K562 (cell line): Measurements from ENCODE around the gene HIGD1C. TPM values are rescaled to one million over a fixed set of nuclear protein-coding genes. Genes with fewer than 3 reads are reported as not detected.

Experiments used
- ARID2 ChIP-seq: fragments of 450-650 bp; IDR thresholded peaks from 2 replicates; pipeline ENCODE4 v1.6.1; 2017; ENCODE audit warnings: antibody characterized with exemption, mild to moderate bottlenecking
- CBX5 ChIP-seq: IDR thresholded peaks from 2 replicates; pipeline ENCODE4 v1.6.1; 2014; ENCODE audit warnings: low read depth, borderline replicate concordance
- CHD2 ChIP-seq: IDR thresholded peaks from 2 replicates; pipeline ENCODE4 v1.6.1; 2011; ENCODE audit warnings: low read depth, low read length
- GABPA ChIP-seq: fragments of 200-800 bp; sonication (Bioruptor generic); conservative IDR thresholded peaks from 2 replicates; pipeline ENCODE4 v1.6.1; 2016; ENCODE audit warnings: low read depth, missing genetic modification characterization, missing compliant biosample characterization
- HLTF ChIP-seq: fragments of 450-650 bp; IDR thresholded peaks from 2 replicates; pipeline ENCODE4 v1.6.1; 2016
- TEAD4 ChIP-seq, 2 experiments: sonication (generic) in 1 of 2; formaldehyde crosslinking in 1 of 2; IDR thresholded peaks; 2 replicates each; pipeline versions ENCODE4 v1.6.1 to v1.8.0; 2012 to 2022; ENCODE audit warnings: borderline replicate concordance in 1 of 2, inconsistent platforms in 1 of 2, low read length in 1 of 2, mild to moderate bottlenecking in 1 of 2, missing genetic modification reagents in 1 of 2
- TRIM28 ChIP-seq: fragments of 450-650 bp; IDR thresholded peaks from 2 replicates; pipeline ENCODE4 v1.6.1; 2017
- ZFP36 ChIP-seq: fragments of 150-350 bp; IDR thresholded peaks from 2 replicates; pipeline ENCODE4 v1.6.1; 2018; ENCODE audit warnings: low read length, low read depth; ENCODE audit not compliant: partially characterized antibody
- ZNF280A ChIP-seq: fragments of 450-650 bp; IDR thresholded peaks from 2 replicates; pipeline ENCODE4 v1.6.1; 2018; ENCODE audit warnings: mild to moderate bottlenecking, low read depth; ENCODE audit not compliant: partially characterized antibody
- ZNF280B ChIP-seq: fragments of 250-450 bp; sonication (Bioruptor Pico); IDR thresholded peaks from 2 replicates; pipeline ENCODE4 v1.5.1; 2021; ENCODE audit warnings: mild to moderate bottlenecking
- polyA plus RNA-seq, 8 experiments: library from polyadenylated mRNA; depleted of rRNA in 4 of 8; stranded (reverse) in 5 of 8; unstranded in 3 of 8; fragments of >200 nt; fragmentation: Nextera tagmentation in 2 of 8; fragmentation: Illumina TruSeq in 1 of 8; extraction: Ambion mirVana in 2 of 8; extraction: Trizol in 1 of 8; gene quantifications; 2 replicates each; pipeline versions ENCODE4 v1.2.1 to v1.2.3, GENCODE V29; 2011 to 2014; ENCODE audit warnings: inconsistent platforms in 1 of 8, missing spikeins in 1 of 8
- total RNA-seq, 7 experiments: library from RNA; depleted of rRNA in 6 of 7; stranded (reverse); fragments of >200 nt in 6 of 7; fragmentation: Illumina TruSeq in 2 of 7; extraction: Trizol in 2 of 7; gene quantifications; 2 replicates each; pipeline versions ENCODE4 v1.2.1 to v1.2.3, GENCODE V29; 2011 to 2021; ENCODE audit warnings: low replicate concordance in 1 of 7
- TF ChIP-seq, protein P1 (sequence below): fragments of 150-350 bp; IDR thresholded peaks from 2 replicates; pipeline ENCODE4 v1.6.1; 2014; ENCODE audit warnings: low read depth, mild to moderate bottlenecking, low read length, borderline replicate concordance

HIGD1C gene
- total and polyA plus RNA-seq, 9 of the 15 experiments (the other 6 are each of a cell fraction or from before 2014, with no cell fraction given), result not detected

DNA sequence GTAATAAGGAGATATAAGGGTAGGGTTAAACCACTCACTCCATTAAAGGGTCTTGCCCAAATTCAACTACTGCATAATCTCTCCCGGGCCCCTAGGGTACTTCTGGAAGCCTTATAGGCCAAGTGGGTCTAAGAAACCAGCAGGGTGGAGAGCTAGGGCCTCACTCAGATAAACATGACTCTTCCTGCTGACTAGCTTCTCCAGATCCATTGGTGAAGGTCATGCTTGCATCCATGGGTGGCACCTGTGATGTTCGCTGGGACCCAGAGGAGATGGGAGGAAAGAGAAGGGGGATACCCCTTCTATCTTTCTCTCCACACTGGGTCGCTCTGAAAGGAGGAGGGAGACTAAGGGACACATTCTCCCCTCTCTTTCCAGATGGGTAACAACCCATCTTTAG, 36.1 kb upstream of the HIGD1C start (continued):
- TF ChIP-seq, protein P1, sequence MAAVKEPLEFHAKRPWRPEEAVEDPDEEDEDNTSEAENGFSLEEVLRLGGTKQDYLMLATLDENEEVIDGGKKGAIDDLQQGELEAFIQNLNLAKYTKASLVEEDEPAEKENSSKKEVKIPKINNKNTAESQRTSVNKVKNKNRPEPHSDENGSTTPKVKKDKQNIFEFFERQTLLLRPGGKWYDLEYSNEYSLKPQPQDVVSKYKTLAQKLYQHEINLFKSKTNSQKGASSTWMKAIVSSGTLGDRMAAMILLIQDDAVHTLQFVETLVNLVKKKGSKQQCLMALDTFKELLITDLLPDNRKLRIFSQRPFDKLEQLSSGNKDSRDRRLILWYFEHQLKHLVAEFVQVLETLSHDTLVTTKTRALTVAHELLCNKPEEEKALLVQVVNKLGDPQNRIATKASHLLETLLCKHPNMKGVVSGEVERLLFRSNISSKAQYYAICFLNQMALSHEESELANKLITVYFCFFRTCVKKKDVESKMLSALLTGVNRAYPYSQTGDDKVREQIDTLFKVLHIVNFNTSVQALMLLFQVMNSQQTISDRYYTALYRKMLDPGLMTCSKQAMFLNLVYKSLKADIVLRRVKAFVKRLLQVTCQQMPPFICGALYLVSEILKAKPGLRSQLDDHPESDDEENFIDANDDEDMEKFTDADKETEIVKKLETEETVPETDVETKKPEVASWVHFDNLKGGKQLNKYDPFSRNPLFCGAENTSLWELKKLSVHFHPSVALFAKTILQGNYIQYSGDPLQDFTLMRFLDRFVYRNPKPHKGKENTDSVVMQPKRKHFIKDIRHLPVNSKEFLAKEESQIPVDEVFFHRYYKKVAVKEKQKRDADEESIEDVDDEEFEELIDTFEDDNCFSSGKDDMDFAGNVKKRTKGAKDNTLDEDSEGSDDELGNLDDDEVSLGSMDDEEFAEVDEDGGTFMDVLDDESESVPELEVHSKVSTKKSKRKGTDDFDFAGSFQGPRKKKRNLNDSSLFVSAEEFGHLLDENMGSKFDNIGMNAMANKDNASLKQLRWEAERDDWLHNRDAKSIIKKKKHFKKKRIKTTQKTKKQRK, result 0 out of 2 replicates have a peak, but pooled peaks have one; percentile 36
- peak; percentile 48 for TF ChIP-seq ZFP36
- peak; percentile 98 for TF ChIP-seq TRIM28
- 0 out of 2 replicates have a peak, but pooled peaks have one; percentile 47 for TF ChIP-seq HLTF
- TF ChIP-seq ZNF280B (CRISPR knock-in tag), result peak; percentile 89
- TF ChIP-seq ARID2, result no peak
- no peak for TF ChIP-seq CHD2
- TF ChIP-seq ZNF280A, result peak; percentile 86
- TF ChIP-seq CBX5, result peak; percentile 100
- no peak for TF ChIP-seq GABPA (tag)
- 0 out of 2 replicates have a peak, but pooled peaks have one; percentile 9 for TF ChIP-seq TEAD4 (IDR thresholded peaks at IDR 0.05; ENCODE audit: low read length)
- no peak for TF ChIP-seq TEAD4 (CRISPR knock-in tag; IDR thresholded peaks at IDR 0.05; ENCODE audit: borderline replicate concordance)
